Melanocyte of skin (primary cell): ENCODE measurements around the gene ZNF550. TPM values are rescaled to one million over a fixed set of nuclear protein-coding genes. Genes with fewer than 3 reads are reported as not detected.

ENCODE experiments used
- total RNA-seq, 2 donors: library from RNA; depleted of rRNA; stranded (reverse); fragments of >200 nt; gene quantifications; 2 replicates each; pipeline ENCODE4 v1.2.3, GENCODE V29; 2012

Gene ZNF550
- 1 to 10 TPM; 6.5 to 7.3 TPM for total RNA-seq

DNA sequence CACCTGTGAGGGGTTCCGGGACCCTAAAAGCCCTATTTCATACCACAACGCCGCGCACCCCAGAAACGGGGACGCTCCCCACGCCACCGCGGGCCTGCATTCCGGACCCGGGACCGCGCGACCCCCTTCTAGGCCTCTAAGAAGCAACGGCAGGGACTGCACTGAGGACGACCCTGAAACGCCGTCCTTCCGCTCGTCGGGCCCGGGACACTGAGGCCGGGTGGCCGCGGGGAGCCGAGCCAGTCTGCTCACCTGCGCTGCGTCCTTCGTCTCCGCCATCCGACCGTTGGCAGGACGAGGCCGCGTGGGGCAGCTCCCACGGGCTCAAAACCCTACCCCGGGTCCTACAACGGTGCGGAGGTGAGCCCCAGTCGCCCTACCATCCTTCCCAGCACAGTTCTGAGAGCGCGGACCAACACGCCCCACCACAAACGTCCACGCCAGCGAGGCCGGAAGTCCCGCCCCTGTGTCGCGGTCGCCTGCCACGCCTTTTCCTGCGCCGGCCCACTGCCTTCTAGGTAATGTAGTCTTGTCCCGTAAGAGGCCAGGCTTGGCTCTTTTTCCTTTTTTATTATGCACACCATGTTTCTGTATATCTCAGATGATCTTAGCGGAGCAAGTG is at the start of gene ZNF550:
Gene ZNF550, minus strand, starts transcription at position 460 of the 622 bp plus-strand sequence. Its CDS starts 181 bp downstream, at position 279.

GRCh38 chr19:57599761-57600383 is 40.2 kb upstream of the ZNF550 start, which contains the start of gene ZNF530:
Gene ZNF530 (plus strand): TSS chr19:57599885. CDS start chr19:57604346, 4,461 bp downstream.

DNA sequence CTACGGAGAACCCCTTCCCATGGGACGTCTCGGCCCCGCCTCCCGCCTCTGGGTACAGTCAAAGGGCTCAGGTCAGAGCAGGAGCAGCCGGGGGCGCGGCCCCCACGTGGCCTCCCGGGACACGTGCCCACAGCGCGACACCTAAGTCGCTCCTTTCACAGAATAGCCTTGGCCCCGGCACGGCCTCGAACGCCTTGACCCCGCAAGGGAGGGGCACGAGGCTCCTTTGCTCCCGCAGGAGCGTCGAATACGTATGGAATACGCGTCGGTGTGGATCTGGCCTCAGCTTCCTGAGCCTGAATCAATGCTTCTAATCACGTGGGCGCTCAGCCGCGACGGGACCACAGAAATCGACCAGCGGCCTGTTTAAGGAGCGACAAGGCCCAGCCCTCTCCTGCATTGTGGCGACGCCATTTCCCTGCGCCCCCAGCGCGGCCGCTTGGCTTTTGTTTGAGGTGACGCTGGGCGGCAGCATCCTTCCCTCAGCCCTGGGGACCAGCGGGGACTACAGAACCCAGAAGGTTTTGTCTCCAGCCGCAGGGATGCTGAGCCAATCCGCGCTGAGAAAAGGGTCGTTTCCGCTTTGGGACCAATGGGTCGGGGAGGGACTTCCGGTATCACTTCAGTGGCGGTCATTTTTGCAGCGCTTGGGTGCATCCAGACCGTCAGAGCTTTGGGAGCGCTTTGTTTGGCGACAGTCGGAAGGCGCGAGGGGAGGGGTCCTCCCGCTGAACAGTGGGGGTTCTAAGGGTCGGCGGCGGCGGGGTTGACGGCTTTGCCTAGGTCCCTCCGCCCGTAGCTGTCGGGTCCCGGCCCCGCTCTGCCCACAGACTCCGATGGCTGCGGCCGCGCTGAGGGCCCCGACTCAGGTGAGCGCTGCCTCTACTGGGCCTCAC is 24.1 kb upstream of the ZNF550 start, which contains the start of gene ZIK1:
Gene ZIK1, plus strand, starts transcription at position 625 of the 896 bp plus-strand sequence. Its CDS starts 212 bp downstream, at position 837.

DNA sequence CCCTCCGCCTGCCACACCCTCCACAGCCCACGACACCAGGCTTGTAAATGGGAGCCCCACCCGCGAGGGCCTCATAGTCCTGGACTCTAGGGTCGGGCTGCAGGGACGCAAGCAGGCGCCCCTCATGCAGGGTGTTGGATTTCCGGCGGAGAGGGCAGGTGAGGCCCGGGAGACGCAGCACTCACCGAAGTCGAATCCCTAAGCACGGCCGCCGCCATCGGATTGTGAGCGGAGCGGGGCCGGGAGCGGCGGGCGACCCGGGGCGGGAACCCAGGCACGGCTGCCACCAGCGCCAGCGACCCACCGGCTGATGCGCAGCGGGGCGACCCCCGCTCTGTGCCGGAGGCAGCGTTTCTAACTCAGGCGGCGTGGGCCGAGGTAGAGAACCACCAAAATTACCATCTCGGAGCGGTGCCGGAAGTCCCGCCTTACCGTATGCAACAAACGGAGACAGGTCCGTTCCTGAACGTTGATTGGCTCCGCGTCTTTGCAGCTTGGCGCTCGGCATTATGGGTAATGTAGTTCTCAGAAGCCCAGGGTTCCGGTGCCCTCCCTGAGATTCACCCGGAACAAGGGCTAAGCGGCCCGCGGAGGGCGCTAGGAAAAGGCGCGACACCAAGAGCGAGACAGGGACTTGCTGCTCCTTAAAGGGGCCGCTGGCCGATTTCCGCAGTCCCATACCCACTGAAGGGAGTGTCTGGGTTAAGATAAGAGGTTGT is 19.0 kb upstream of the ZNF550 start, which contains the start of gene ZNF416:
Gene ZNF416, minus strand, starts transcription at position 425 of the 719 bp plus-strand sequence. Its CDS starts 207 bp downstream, at position 218.

DNA sequence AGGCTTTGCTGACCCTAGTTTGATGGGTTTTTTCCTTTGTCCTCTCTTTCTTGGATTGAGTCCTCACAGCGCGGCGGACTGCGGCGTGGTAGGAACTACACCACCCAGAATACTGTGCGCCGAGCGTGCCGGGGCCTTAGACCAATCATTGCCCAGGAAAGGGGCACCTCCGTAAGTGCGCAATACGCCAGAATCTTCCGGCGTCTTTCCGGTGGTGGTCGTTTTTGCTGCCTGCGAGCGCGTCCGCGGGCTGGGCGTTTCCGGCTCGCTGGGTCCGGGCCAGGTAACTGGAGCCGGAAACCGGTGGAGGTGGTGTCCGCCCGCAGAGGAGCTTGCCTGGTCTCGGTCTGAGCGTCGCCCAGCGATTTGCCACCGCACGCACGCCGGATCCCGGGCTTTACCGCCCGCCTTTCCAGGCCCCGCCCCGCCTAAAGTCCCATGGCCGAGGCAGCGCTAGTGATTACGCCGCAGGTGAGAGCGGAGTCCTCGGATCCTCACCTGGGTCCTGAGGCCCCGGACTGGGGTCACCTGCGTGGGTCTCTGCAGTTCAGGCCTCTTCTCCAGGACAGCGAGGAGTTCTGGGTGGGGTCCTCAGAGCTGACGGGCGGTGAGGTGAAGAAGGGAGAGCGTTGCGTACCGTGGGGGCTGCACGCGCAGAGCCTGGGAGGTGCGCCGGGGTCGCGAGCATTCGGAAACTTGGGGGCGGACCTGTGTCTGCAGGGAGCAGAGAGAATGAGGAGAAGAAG is 32.4 kb downstream of the ZNF550 start, which contains the start of gene ZNF549:
Gene ZNF549, plus strand, starts transcription at position 221 of the 746 bp plus-strand sequence. Its CDS starts 218 bp downstream, at position 439.

DNA sequence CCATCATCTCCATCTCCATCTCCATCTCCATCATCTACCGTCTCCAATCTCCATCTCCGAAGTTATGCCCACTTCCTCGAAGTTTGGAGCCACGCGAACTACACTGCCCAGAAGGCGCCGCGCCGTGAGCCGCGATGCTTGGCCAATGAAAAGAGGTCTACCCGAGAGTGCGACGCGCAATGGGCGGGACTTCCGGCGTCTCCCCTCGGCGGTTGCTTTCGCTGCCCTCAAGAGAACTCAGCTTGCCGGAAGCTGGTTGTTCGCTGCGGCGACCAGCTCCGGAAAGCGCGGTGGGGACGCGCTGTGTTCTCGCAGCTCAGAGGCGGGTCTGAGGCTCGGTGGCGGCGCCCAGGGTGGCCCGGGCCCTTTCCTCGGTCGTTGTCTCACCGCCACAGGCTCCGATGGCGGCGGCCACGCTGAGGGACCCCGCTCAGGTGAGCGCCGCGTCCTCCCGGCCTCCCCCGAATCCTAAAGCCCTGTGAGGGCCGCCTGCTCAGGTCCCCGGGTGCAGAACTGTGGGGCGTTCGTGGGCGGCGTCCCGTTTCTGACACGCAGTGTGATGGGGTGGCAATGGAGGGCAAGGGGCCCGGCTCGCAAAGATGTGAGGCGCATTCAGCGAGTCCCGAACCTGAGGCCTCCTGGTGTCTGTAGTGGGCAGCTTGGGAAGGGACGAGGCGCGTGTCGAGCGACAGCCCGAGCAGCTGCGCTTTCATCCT is 59.8 kb downstream of the ZNF550 start, which contains the start of gene ZNF773:
Gene ZNF773, plus strand, starts transcription at position 259 of the 716 bp plus-strand sequence. Its CDS starts 143 bp downstream, at position 402.

GRCh38 chr19:57487477-57488298 is 72.0 kb downstream of the ZNF550 start, which contains the start of gene ZNF419:
Gene ZNF419 (plus strand): TSS chr19:57487750. CDS start chr19:57487951, 201 bp downstream.

Other genes with a start within 250 kb of the ZNF550 start
- gene ZNF543, start 239.4 kb downstream of the ZNF550 start, total RNA-seq: 10 to 100 TPM; 10.3 to 12.7 TPM
- gene ZNF304, start 208.6 kb downstream of the ZNF550 start, total RNA-seq: 1 to 10 TPM; 8.9 to 9.7 TPM
- 10 to 100 TPM; 14.8 to 16.3 TPM for gene TRAPPC2B, start 196.3 kb downstream of the ZNF550 start, total RNA-seq
- 1 to 10 TPM; 2.0 to 3.1 TPM for gene ZNF547, start 196.3 kb downstream of the ZNF550 start, total RNA-seq
- gene ZNF548, start 170.0 kb downstream of the ZNF550 start, total RNA-seq: 10 to 100 TPM; 15.5 to 16.7 TPM
- 10 to 100 TPM; 12.3 to 14.5 TPM for gene ZNF17, start 148.7 kb downstream of the ZNF550 start, total RNA-seq
- gene ZNF749, start 124.5 kb downstream of the ZNF550 start, total RNA-seq: 10 to 100 TPM; 71.9 to 86.3 TPM
- gene VN1R1, start 102.7 kb downstream of the ZNF550 start, total RNA-seq: under 1 TPM; under 0.01 to 0.33 TPM
- gene ZNF772, start 82.3 kb downstream of the ZNF550 start, total RNA-seq: 10 to 100 TPM; 16.0 to 16.2 TPM
- gene ZNF419, start 72.1 kb downstream of the ZNF550 start, total RNA-seq: 10 to 100 TPM; 12.7 to 21.7 TPM
- gene ZNF773, start 59.9 kb downstream of the ZNF550 start, total RNA-seq: 10 to 100 TPM; 16.7 to 27.9 TPM
- 10 to 100 TPM; 12.3 to 15.1 TPM for gene ZNF549, start 32.5 kb downstream of the ZNF550 start, total RNA-seq
- gene ZNF416, start 19.0 kb upstream of the ZNF550 start, total RNA-seq: 1 to 10 TPM; 4.8 to 5.7 TPM
- gene ZIK1, start 24.3 kb upstream of the ZNF550 start, total RNA-seq: 10 to 100 TPM in 1 of 2 donors, 1 to 10 TPM in 1; 9.3 to 14.7 TPM
- 1 to 10 TPM; 7.6 to 7.7 TPM for gene ZNF530, start 40.0 kb upstream of the ZNF550 start, total RNA-seq
- gene ZNF134, start 54.4 kb upstream of the ZNF550 start, total RNA-seq: 10 to 100 TPM; 20.0 to 21.6 TPM
- gene ZNF211, start 73.3 kb upstream of the ZNF550 start, total RNA-seq: 1 to 10 TPM; 9.0 to 9.6 TPM
- not detected for gene ZSCAN4, start 109.1 kb upstream of the ZNF550 start, total RNA-seq
- 10 to 100 TPM in 1 of 2 donors, 1 to 10 TPM in 1; 6.9 to 11.7 TPM for gene ZNF551, start 122.1 kb upstream of the ZNF550 start, total RNA-seq
- gene ZNF154, start 149.3 kb upstream of the ZNF550 start, total RNA-seq: 1 to 10 TPM; 2.7 to 5.9 TPM
- gene ZNF671, start 167.8 kb upstream of the ZNF550 start, total RNA-seq: 10 to 100 TPM in 1 of 2 donors, 1 to 10 TPM in 1; 9.7 to 12.0 TPM
- 10 to 100 TPM; 14.7 to 15.5 TPM for gene ZNF776, start 187.0 kb upstream of the ZNF550 start, total RNA-seq
- gene ZNF586, start 209.8 kb upstream of the ZNF550 start, total RNA-seq: 10 to 100 TPM in 1 of 2 donors, 1 to 10 TPM in 1; 9.6 to 12.0 TPM